ENCODE data around the gene PGLYRP3. TPM values are rescaled to one million over a fixed set of nuclear protein-coding genes. Genes with fewer than 3 reads are reported as not detected.

PGLYRP3 gene
- total RNA-seq, 1 experiment from 2014 or later: not detected

- Histone ChIP-seq H3K4me2 (no peak overlapping the region), H3K4me1 (replicated peaks; ENCODE audit: insufficient read depth) (no peaks in the 10 kb centered on the region), H3F3A (ENCODE audit: insufficient read depth, low read depth) (no peaks in the 10 kb centered on the region), H3K36me3 (ENCODE audit: low read depth) (no peaks in the 10 kb centered on the region), H3K27ac (no peak overlapping the region), H3K9me3 (ENCODE audit: insufficient read depth, low read depth) (no peaks in the 10 kb centered on the region), H3K4me3 (no peak overlapping the region), H3K27me3 (ENCODE audit: insufficient read depth, low read depth) (peaks cover 66% of the 10 kb centered on the region), H3K79me2 (ENCODE audit: low read depth) (no peaks in the 10 kb centered on the region), H2AFZ (no peak overlapping the region), H3K9me2 (ENCODE audit: insufficient read depth) (no peaks in the 10 kb centered on the region), H4K20me1 (ENCODE audit: insufficient read depth) (no peaks in the 10 kb centered on the region)
- no TSS peak for BruUV-seq (replicated peaks)
- CTCF ChIA-PET: no interaction called here
- no peak for DNase-seq
- TF ChIP-seq EZH2 (IDR thresholded peaks at IDR 0.05; ENCODE audit: low read depth) (no peak), CTCF (conservative IDR thresholded peaks at IDR 0.05) (no peak)
- POLR2A ChIA-PET (ENCODE audit: unreplicated experiment): no interaction called here
- intact Hi-C loops (cut with micrococcal nuclease; ENCODE audit: unreplicated experiment): no loop called here
These were observed 25.5 kb upstream of the PGLYRP3 start for GRCh38 chr1:153337980-153338853.

GRCh38 chr1:153336650-153337049 is 23.9 kb upstream of the PGLYRP3 start:
- no TSS peak for BruUV-seq (replicated peaks)
- POLR2A ChIA-PET (ENCODE audit: unreplicated experiment): no interaction called here

GRCh38 chr1:153333902-153334301 is 21.1 kb upstream of the PGLYRP3 start:
- Histone ChIP-seq H3K79me2 (ENCODE audit: low read depth) (no peaks in the 10 kb centered on the region), H3K36me3 (ENCODE audit: low read depth) (no peaks in the 10 kb centered on the region), H3K4me1 (replicated peaks; ENCODE audit: insufficient read depth) (no peaks in the 10 kb centered on the region), H3K9me3 (ENCODE audit: insufficient read depth, low read depth) (no peaks in the 10 kb centered on the region), H3K9me2 (ENCODE audit: insufficient read depth) (no peaks in the 10 kb centered on the region), H3F3A (ENCODE audit: insufficient read depth, low read depth) (no peaks in the 10 kb centered on the region), H3K4me2 (no peak overlapping the region), H3K27ac (no peak overlapping the region), H4K20me1 (ENCODE audit: insufficient read depth) (no peaks in the 10 kb centered on the region), H3K4me3 (no peak overlapping the region), H3K27me3 (ENCODE audit: insufficient read depth, low read depth) (peaks cover 28% of the 10 kb centered on the region), H2AFZ (no peak overlapping the region)
- no TSS peak for BruUV-seq (replicated peaks)
- ChIA-PET POLR2A (ENCODE audit: unreplicated experiment) (no interaction called here), CTCF (no interaction called here)
- intact Hi-C loops (cut with micrococcal nuclease; ENCODE audit: unreplicated experiment): no loop called here
- DNase-seq: no peak
- TF ChIP-seq CTCF (conservative IDR thresholded peaks at IDR 0.05) (no peak), EZH2 (IDR thresholded peaks at IDR 0.05; ENCODE audit: low read depth) (no peak)

More at GRCh38 chr1:153336650-153337049, 23.9 kb upstream of the PGLYRP3 start:
- no peak for DNase-seq
- no peak overlapping the region for H3K4me3 ChIP-seq
- H2AFZ ChIP-seq: no peak overlapping the region
- H3K27ac ChIP-seq: no peak overlapping the region
- H3K36me3 ChIP-seq (ENCODE audit: low read depth): no peaks in the 10 kb centered on the region
- H3K4me1 ChIP-seq (replicated peaks; ENCODE audit: insufficient read depth): no peaks in the 10 kb centered on the region
- H3K27me3 ChIP-seq (ENCODE audit: insufficient read depth, low read depth): peaks cover 54% of the 10 kb centered on the region
- H3K9me2 ChIP-seq (ENCODE audit: insufficient read depth): no peaks in the 10 kb centered on the region
- no peak overlapping the region for H3K4me2 ChIP-seq
- H4K20me1 ChIP-seq (ENCODE audit: insufficient read depth): no peaks in the 10 kb centered on the region
- H3K9me3 ChIP-seq (ENCODE audit: insufficient read depth, low read depth): no peaks in the 10 kb centered on the region
- no peaks in the 10 kb centered on the region for H3F3A ChIP-seq (ENCODE audit: insufficient read depth, low read depth)
- TF ChIP-seq CTCF (conservative IDR thresholded peaks at IDR 0.05) (no peak), EZH2 (IDR thresholded peaks at IDR 0.05; ENCODE audit: low read depth) (no peak)
- intact Hi-C loops (cut with micrococcal nuclease; ENCODE audit: unreplicated experiment): no loop called here
- CTCF ChIA-PET: no interaction called here
- H3K79me2 ChIP-seq (ENCODE audit: low read depth): no peaks in the 10 kb centered on the region
